Stimulated activated CD4-positive, alpha-beta T cell treated with anti-CD3 and anti-CD28 coated beads, Interleukin-2, amount 100 ng/mL, for 24 hours (primary cell): ENCODE data around the gene KLK6.

Experiments used
- DNase-seq, 2 donors: peaks; one replicate each; pipeline ENCODE4 v3.0.0-alpha.2; 2020

The KLK6 gene

DNA sequence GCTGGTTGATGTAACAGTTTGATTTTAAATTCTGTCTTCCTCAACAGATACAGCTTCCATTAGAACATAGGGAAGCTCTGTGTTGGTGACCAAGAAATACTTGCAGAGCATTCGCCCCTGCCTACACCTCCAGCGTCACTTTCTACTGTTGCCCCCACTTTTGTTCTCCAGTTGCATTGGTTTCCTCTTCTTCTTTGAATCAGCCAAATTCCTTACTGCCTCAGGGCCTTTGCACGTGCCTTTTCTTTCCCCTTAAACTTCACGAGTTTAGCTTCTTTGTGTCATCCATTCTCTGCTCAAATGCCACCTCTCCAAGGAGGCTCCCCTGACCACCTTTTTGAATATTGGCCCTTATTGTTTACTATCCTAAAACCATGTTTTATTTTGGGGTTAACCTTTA, 22.3 kb downstream of the KLK6 start:
- no peak for DNase-seq

DNA sequence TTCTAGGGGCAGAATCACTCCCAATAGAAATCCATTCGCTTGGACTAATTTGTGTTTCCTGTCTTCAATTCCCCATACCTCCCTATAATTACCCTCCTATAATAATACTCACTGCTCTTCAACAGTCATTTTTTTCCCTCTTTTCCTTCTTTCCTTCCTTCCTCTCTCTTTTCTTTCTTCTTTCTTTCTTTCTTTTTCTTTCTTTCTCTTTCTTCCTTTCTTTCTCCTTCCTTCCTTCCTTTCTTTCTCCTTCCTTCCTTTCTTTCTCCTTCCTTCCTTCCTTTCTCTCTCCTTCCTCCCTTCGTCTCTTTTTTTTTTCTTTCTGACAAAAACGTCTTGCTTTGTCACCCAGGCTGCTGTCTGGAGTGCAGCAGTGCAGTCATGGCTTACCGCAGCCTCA, 24.6 kb downstream of the KLK6 start:
- DNase-seq = no peak

DNA sequence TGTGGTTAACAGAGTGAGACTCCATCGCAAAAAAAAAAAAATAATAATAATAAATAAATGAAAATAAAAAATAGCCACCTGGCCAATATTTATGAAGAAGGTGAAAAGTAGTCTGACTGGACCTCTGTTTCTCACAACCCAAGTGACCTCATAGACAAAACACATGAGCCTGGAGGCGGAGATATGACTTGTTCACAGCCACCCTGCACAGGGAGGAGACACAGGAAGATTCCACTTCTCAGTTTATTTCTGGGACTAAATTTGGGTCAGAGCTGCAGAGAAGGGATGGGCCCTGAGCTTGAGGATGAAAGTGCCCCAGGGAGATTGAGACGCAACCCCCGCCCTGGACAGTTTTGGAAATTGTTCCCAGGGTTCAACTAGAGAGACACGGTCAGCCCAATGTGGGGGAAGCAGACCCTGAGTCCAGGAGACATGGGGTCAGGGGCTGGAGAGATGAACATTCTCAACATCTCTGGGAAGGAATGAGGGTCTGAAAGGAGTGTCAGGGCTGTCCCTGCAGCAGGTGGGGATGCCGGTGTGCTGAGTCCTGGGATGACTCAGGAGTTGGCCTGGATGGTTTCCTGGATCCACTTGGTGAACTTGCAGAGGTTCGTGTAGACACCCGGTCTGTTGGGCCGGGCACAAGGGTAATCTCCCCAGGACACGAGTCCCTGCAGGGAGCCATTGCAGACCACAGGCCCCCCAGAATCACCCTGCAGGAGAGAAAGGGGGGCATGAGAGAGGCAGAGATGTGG, 26.1 kb downstream of the KLK6 start:
- no peak for DNase-seq

DNA sequence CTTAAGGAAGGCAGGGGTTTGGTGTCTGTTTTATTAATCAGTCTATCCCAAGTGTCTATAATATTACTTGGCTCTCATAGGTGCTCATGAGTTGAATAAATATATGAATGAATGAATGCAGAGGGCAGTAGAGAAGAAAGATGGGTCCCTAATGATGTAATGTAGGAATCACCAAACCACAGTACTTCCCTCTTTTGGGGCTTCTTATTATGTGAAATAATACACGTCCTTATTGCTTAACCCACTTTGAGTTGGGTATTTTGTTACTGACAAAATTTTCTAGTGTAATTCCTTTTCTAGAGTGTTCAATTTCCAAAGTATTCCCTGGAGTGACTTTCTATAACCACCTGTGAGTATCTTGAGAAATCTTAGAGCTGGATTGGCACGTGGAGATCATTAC, 29.8 kb downstream of the KLK6 start:
- DNase-seq = no peak

DNA sequence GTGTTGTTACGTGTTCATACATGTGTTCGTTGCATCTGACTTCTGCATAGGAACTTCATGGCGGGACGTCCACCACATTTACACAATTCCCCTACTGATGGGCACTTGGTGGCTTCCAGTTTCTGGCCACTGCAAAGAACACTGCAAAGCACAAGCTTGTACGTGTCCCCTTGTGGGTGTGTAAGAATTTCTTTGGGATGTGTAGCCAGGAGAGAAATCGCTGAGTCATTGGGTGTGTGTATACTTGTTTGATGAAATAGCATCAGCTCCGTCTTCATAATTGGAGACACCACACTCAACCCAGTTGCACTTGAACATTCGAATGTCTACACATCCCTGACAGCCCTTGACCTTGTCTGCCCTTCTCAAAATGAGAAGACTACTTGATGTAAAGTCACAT, 35.8 kb downstream of the KLK6 start:
- DNase-seq = no peak

DNA sequence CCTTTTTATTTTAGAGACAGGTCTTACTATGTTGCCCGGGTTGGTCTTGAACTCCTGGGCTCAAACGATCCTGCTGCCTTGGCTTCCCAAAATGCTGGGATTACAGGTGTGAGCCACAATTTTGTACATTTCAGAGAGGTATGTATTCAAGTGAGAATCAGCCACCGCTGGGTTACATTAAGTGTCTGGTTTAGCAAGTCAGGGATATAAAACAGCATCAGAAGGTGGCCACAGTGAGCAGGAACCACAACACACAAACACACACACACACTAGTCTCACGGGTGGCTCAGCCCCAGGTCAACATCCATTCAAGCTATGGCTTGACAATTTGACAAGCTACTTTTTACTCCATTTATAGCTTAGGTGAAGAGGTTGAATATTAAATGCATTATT, 36.7 kb downstream of the KLK6 start:
- DNase-seq = no peak

DNA sequence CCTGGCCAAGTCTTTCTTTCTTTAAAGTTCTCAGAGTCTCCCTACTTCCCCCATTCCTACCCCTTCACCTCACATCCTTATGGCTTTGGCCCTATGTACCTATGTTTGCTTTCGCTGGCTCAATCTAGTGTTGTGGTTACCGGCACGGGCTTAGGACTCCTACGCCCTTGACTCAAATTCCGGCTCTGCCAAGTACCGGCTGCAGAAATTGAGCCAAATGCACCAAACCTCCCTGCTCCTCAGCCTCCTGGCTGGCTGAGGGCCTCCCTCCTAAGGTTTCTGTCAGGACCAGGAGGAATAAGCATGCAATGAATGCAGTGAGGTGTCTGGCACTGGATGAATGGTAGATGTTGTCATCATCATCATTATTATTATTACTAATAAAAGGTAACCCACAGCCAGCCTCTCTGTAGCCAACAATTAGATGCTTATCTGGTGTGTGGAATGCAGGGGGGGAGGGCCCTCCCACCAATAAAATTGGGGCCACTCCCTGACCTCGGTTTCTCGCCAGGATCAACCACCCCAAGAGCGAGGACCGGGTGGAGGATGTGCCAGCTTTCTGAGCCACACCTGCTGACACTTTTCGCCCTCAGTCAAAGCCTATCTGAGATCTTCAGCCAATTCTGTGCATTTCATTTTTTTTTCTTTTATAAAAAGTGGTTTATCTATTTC, 37.2 kb downstream of the KLK6 start:
- no peak for DNase-seq

DNA sequence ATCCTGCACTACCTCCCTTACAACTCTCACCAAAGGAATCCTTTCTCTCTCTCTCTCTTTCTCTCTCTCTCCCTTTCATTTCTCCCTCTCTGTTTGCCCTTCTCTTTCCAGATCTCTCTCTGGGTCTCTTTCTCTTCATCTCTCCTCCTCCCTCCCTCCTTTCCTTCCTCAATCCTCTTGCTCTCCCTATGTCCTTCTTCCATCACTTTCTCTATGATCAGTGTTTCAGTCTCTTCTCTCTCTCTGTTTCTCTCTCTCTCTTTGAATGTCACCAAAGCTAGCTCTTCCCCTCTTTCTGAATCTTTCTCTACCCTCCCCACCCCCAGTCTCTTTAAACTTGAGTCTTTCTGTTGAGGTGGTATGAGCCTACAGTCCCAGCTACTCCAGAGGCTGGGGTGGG, 38.4 kb downstream of the KLK6 start:
- DNase-seq = no peak

DNA sequence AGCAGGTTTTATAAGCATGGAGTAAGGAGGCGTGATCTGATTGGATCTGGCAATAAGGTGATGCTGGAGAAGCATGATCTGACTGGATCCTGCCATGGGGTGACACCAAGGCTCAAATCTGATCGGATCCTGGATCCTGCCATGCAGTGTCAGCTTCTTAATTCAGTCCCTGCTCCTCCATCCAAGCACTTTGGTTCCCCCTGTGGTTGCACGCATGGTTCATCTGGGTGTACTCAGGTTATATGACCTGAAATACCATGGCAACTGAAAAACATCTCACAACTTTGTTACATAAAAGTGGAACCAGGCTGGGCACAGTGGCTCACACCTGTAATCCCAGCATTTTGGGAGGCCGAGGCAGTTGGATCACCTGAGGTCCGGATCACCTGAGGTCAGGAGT, 40.6 kb downstream of the KLK6 start:
- no peak for DNase-seq

DNA sequence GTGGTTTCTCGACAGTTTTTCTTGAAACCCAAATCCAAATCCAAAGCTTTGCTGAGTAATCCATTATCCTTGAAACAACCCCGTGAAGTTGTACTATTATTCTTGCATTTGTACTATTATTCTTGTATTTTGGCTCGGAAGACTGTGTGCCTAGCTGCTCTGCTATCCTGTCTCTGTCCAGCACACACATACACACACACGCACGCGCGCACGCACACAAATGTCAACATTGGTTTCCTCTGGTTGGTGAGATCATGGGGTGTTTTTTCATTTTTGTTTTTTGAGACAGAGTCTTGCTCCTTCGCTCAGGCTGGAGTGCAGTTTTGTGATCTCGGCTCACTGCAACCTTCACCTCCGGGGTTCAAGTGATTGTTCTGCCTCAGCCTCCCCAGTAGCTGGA, 43.2 kb downstream of the KLK6 start:
- no peak for DNase-seq

DNA sequence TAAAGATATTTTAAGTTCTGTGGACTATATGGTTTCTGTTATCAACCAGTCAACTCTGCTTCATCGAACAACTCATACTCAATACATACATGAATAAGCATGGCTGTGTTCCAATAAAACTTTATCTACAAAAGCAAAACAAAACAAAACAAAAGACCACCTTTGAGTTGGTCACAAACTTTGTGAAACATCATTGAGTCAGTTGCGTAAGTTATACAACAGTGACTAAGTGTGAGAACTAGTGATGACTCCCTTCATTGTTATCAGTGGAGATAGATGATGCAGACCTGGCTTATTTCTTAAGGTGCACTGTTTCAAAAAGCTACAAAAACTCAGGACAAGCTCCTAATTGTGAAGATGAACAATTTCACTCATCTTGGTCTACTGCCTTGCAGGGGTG, 43.7 kb downstream of the KLK6 start:
- no peak for DNase-seq

DNA sequence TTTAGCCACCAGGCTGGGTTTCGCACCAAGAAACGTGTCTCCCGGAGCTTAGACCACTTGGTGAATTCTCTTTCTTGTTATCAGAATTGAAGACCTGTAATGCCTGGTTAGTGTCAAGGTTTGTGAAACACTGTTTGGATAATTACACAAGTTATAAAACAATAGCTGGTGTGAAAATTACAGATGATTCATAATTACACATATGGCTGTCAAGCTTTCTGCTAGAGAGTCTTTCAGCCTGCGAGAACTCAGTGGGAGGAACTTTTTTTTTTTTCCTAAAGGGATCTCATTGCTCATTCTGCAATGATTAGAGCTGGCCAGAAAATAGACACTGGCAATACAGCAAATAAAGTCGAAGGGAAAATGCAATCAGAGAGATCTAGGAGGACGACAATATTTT, 44.8 kb downstream of the KLK6 start:
- DNase-seq = no peak

DNA sequence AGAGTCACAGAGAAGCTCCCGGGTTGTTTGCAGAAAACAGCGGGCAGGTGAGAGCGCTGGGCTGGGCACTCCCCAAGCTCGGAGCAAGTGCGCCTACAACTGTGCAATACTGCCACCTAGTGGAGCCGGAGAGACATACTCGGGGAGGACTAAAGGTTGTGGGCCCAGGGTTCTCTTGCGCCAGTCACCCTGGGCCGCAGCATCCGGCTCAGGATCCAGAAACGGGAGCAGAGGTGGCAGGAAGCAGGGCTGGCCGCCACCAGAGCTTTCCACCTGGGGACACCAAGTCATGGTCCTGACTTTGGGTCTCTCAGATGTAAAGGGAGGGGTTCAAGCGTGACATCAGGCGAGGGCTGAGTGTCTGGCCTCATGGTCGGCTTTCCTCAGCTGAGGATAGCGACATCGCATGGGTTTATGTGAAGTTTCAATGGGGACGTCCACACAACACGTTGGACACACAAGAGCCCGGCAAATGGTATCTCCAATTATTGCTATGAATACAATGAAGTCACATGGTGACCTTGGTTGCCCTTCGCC, 47.0 kb downstream of the KLK6 start:
- DNase-seq = peak; percentile 77 to 82

DNA sequence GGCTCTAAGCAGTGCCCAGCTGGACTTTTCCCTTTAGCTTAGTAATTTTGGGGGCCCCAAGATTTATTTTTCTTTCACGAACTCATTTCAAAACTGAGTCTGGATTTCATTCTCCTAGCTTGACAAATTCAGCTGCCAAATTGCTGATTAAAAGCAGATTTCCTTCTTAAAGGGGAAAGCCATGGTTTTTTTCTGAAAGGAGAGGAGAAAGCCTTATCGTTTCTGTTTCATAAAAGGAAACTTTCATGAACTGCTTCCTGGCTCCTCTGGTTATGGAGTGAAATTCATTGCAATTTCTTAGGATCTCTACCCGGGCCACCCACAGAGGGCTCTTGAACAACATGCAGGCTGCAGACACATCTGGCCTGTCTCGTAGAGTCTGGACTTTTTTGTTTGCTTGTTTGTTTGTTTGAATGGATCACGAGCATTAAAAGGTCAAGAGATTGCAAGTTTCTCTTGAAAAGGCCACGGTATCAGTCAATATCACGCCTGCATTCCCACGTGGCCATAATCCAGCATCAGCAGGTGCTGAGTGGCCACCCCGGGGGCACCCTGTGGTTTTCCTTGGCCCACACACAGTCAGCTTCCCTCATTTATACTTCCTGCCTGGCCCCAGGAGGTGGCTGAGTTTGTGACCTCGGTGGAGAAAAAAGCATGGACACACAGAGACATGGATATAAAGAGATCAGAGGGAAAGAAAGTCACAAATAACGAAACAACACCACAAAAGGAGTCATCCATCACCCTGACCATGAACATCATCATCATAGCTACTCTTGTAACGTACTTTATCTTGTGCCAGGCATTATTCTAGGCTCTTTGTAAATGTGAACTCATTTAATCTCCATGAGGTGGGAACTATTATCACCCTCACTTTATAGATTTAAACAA, 47.7 kb downstream of the KLK6 start:
- no peak for DNase-seq

DNA sequence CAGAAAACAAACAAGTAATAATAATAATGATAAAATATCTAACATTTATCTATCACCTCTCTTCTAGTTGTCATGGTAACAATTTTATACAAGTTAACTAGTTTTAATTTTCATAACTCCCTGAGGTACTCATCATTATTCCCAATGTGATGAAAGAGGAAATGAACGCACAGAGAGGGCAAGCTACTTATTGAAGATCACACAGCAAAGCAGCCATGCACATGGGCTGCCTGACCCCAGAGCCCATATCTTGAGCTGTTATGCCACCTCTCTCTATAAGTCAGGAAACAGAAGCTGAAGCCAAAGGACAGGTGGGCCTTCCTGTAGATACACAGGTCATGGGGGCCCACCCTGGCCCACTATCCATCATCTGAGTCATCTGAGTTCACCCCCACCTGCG, 53.3 kb downstream of the KLK6 start:
- DNase-seq = no peak

DNA sequence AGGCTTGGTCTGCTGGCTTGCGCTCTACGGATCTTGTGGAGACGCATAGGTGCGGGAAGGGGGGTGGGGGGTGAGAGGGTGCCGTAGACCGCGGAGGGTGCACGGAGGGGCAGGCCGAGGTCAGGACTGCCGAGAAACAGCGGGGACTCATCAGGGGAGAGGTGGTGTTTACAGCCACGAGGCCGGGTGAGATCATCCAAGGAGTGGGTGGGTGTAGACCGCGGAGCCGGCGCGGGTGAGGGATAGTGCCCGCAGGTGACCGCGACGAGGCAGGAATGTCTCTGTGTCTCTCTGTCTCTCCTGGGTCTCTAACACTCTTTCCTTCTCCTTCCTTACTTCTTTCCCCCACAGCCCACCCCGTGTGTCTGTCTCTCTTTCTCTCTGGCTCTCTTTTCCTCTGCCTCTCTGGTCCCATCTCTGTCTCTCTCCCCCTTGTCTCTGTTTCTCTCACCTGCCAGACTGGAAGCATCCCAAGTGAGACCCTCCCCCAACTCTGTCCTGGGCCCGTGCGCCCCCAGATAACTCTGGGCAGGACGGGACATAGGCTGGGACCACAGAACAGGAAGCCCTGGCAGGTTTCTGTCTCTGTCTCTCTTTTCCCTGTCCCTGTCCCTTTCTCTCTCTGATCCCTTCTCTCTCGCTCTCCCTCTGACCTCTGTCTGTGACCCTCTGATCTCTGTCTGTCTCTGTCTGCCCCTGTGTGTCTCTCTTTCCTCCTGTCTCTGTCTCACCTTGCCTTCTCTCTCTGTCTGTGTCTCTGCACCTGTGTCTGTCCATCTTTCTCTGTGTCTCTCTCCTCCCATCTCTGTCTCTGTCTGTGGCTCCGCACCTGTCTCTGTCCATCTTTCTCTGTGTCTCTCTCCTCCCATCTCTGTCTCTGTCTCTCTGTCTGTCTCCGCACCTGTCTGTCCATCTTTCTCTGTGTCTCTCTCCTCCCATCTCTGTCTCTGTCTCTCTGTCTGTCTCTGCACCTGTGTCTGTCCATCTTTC, 56.4 kb downstream of the KLK6 start:
- peak; percentile 30 to 31 for DNase-seq

DNA sequence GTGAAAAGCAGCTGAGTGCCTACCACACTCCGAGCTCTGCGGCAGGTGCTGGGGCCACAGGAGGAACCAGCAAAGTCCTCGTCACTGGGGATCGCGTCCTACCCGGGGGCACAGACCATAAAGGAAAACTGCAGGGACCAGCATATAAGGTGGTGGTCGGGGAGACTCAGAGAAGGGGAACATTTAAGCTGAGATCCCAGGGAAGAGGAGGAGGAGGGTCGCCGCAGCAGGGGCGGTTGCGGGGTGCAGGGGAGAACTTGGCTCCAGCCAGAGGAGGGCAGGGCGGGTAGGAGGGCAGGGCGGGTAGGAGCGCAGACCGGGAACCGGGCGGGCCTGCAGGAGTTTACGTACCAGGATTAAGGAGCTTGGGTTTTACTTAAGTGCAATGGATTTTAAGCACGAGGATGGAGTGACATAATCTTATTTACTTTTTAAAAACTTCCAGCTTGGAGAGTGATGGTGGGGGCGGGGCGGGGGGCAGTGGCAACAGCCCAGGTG, 57.2 kb downstream of the KLK6 start:
- no peak for DNase-seq

DNA sequence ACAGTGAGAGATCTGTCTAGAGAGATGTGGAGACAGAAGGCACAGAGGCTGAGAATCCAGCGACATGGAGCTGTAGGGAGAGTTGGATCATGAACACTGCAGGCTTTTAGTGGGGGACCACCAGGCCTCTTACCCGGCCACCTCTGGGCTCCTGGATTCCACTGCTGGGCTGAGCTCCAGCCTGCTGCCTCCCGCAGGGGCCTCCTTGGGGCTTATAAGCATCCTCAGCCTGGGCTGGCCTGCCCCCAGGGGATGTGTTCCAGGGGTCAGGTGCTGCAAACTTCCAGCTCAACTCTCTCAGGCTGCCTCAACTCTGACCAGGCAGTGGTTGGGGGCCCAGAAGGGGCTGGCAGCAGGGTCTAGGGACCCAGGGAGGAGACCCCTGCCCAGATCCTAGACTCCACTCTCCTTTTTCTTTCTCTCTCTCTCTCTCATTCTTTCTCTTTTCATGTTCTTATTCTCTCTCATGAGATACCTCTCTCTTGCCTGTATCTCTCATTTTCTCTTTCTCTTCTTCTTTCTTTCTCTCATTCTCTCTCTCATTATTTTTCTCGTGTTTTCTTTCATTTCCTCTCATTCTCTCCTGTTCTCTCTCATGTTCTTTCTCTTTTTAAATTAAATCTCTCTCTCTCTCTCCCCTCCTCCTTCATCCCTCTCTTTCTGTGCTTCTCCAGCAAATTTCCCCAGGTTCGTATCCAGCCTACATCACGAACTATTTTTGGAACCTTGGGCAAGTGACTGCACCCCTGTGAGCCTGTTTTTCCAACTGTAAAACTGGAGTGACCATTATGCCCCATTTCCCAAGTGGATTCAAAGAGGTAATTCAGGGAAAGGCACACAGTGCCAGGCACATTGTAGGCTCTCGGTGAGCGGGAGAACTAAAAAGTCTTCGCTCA, 57.9 kb downstream of the KLK6 start, which contains the start of gene KLK4:
Gene KLK4 (minus strand): TSS at position 190 of the 896 bp plus-strand sequence. CDS start 657 bp downstream, outside the sequence.
- no peak for DNase-seq

DNA sequence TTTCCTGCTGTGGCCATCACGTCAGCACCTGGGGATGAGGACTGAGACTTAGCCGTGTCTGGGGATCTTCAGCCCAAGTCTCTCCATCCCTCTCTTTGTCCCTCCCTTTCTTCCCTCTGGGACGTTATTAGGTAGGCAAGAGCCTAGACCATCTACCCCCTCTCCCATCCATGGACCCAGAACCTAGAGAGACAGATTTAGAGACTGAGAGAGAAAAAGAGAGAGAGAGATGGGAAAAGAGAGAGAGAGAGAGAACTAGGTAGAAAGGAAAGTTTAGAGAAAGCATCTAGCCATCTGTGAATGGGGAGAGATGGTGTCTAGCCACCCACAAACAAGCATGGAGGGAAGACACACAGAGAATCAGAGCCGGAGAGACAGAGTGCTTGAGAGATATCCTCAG, 58.7 kb downstream of the KLK6 start:
- no peak for DNase-seq

DNA sequence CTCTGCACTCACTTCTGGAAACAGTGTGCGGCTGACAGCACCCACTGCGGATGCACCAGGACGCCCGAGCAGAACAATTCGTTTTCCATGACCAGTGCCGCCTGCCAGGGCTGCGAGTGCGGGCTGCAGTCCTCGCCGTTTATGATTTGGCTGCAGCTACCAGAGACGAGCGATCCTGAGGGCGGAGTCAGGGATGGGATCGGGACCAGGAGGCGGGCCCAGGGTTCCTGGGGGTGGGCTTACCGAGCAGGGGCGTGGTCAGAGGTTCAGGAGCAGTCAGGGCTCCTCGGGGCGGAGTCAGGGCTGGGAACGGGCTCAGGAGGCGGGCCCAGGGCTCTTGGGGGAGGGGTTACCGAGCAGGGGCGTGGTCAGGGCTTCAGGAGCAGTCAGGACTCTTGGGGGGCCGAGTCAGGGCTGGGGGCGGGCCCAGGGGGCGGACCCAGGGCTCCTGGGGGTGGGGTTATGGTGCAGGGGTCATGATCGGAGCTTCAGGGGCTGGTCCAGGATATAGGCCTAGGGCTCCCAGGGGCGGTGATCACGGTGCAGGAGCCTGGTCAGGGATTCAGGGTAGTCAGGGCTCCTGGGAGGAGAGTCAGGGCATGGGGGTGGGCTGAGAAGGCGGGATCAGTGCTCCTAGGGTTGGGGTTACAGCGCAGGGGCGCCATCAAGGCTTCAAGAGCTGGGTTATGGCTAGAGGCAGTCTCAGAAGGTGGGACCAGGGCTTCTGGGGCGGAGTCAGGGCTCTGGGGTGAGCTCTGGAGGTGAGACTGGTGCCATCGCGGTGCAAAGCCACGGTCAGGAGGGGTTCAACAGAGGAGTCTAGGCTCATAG, 59.9 kb downstream of the KLK6 start:
- DNase-seq = peak; percentile 30 to 61
